ENCODE measurements around the gene MRPL43.

GRCh38 chr10:100998991-100999741, 11.9 kb upstream of the MRPL43 start:
- no peak for TF ChIP-seq EZH2 (IDR thresholded peaks at IDR 0.05; ENCODE audit: insufficient read depth, poor library complexity, severe bottlenecking)
- TF ChIP-seq EZH2phosphoT487 (IDR thresholded peaks at IDR 0.05; ENCODE audit: insufficient read depth, low read depth): no peak
